ENCODE data around the gene PAPPA2. TPM values are rescaled to one million over a fixed set of nuclear protein-coding genes. Genes with fewer than 3 reads are reported as not detected.

PAPPA2 gene
- total and polyA plus RNA-seq, 2 of the 8 experiments (the other 6 are each of a cell fraction or from before 2014, with no cell fraction given), result 0.08 to 0.88 TPM

- Histone ChIP-seq H3K14ac (ENCODE audit: insufficient read length) (no peak overlapping the region), H2BK15ac (ENCODE audit: low read length) (no peak overlapping the region), H2AK5ac (ENCODE audit: low read depth, low read length) (no peak overlapping the region), H2BK20ac (ENCODE audit: low read length) (no peak overlapping the region), H2BK120ac (replicated peaks; ENCODE audit: low read depth, low read length) (no peak overlapping the region), H3K9ac (replicated peaks in 1 of 4; ENCODE audit: extremely low read depth in 1 of 4, low read depth in 3 of 4, low read length in 3 of 4) (no peak overlapping the region), H4K5ac (ENCODE audit: insufficient read length, low read depth, low read length) (no peak overlapping the region), H2AFZ (ENCODE audit: low read length) (no peak overlapping the region), H3K4ac (replicated peaks; ENCODE audit: insufficient read length, low read depth, low read length) (no peak overlapping the region), H3K23ac (ENCODE audit: insufficient read length) (no peak overlapping the region), H3K18ac (ENCODE audit: extremely low read depth, low read length) (no peak overlapping the region), H4K20me1 (replicated peaks in 1 of 2; ENCODE audit: control insufficient read depth in 1 of 2, insufficient read depth in 2 of 2, low read length in 2 of 2) (no peaks in the 10 kb centered on the region), H4K91ac (replicated peaks; ENCODE audit: insufficient read length, low read length) (no peak overlapping the region), H3K23me2 (ENCODE audit: low read depth, low read length) (no peaks in the 10 kb centered on the region; the same call in 1 of the 2 replicates), H3K9me3 (ENCODE audit: insufficient read depth in 2 of 2, low read depth in 1 of 2, low read length in 1 of 2) (no peaks in the 10 kb centered on the region), H3K4me1 (replicated peaks in 1 of 4; ENCODE audit: control insufficient read depth in 3 of 4, insufficient read depth in 4 of 4, low read length in 3 of 4) (no peaks in the 10 kb centered on the region), H3K27me3 (replicated peaks in 1 of 4; ENCODE audit: control insufficient read depth in 3 of 4, extremely low read depth in 1 of 4, insufficient read depth in 3 of 4, low read length in 3 of 4) (no peaks in the 10 kb centered on the region; a peak in 1 of 7 replicates), H3K4me3 (ENCODE audit: extremely low read depth in 1 of 4, insufficient read depth in 2 of 4, low read depth in 3 of 4, low read length in 4 of 4) (no peak overlapping the region), H3K4me2 (ENCODE audit: insufficient read depth in 1 of 2, low read depth in 2 of 2, low read length in 2 of 2) (no peak overlapping the region), H3K79me1 (ENCODE audit: low read depth, low read length) (no peaks in the 10 kb centered on the region), H2BK5ac (ENCODE audit: low read depth, low read length) (no peak overlapping the region), H3K27ac (ENCODE audit: low read depth, low read length) (no peak overlapping the region), H2BK12ac (ENCODE audit: low read depth, low read length) (no peak overlapping the region), H3K79me2 (ENCODE audit: control insufficient read depth in 1 of 2, insufficient read depth in 2 of 2, low read length in 2 of 2) (no peaks in the 10 kb centered on the region), H3K36me3 (ENCODE audit: control insufficient read depth in 2 of 4, insufficient read depth in 4 of 4, low read length in 3 of 4) (no peaks in the 10 kb centered on the region), H4K8ac (ENCODE audit: extremely low read depth, insufficient read depth, low read length) (no peak overlapping the region), H3K56ac (replicated peaks; ENCODE audit: insufficient read length, low read depth, low read length) (no peak overlapping the region)
- TF ChIP-seq, protein P1, sequence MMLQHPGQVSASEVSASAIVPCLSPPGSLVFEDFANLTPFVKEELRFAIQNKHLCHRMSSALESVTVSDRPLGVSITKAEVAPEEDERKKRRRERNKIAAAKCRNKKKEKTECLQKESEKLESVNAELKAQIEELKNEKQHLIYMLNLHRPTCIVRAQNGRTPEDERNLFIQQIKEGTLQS (IDR thresholded peaks at IDR 0.05; ENCODE audit: insufficient read depth, low read depth, low read length), result no peak
- TF ChIP-seq, protein P2, sequence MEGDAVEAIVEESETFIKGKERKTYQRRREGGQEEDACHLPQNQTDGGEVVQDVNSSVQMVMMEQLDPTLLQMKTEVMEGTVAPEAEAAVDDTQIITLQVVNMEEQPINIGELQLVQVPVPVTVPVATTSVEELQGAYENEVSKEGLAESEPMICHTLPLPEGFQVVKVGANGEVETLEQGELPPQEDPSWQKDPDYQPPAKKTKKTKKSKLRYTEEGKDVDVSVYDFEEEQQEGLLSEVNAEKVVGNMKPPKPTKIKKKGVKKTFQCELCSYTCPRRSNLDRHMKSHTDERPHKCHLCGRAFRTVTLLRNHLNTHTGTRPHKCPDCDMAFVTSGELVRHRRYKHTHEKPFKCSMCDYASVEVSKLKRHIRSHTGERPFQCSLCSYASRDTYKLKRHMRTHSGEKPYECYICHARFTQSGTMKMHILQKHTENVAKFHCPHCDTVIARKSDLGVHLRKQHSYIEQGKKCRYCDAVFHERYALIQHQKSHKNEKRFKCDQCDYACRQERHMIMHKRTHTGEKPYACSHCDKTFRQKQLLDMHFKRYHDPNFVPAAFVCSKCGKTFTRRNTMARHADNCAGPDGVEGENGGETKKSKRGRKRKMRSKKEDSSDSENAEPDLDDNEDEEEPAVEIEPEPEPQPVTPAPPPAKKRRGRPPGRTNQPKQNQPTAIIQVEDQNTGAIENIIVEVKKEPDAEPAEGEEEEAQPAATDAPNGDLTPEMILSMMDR (IDR thresholded peaks at IDR 0.05; ENCODE audit: control extremely low read depth in 1 of 3, insufficient read depth in 1 of 3, low read depth in 1 of 3, low read length in 3 of 3), result peak in 1 of 3 experiments; percentile 2; a peak in 1 of 4 replicates
- TF ChIP-seq SIN3A (conservative IDR thresholded peaks at IDR 0.05 in 1 of 2, IDR thresholded peaks at IDR 0.05 in 1 of 2; ENCODE audit: low read depth in 1 of 2, low read length in 2 of 2), result no peak
- no peak for TF ChIP-seq RNF2 (IDR thresholded peaks at IDR 0.05; ENCODE audit: borderline replicate concordance, low read depth, low read length, missing control alignments, poor library complexity, severe bottlenecking)
- TF ChIP-seq RAD21 (IDR thresholded peaks at IDR 0.05 in 1 of 2, conservative IDR thresholded peaks at IDR 0.05 in 1 of 2; ENCODE audit: low read depth in 2 of 2, low read length in 2 of 2), result peak; percentile 21 to 26
- 94% methylated on average over 4 of the region's 4 CpGs; no CpG with 5 or more reads in 1 of the 2 experiments for WGBS, 2 experiments (ENCODE audit: extremely low coverage in 1 of 2, insufficient coverage in 1 of 2, insufficient read length in 1 of 2, insufficient replicate concordance in 2 of 2, low coverage in 1 of 2, low lambda C conversion rate in 2 of 2, missing lambda C conversion rate in 1 of 2)
- DNase-seq (ENCODE audit: low read depth in 1 of 2, low spot score in 2 of 2) (no peak), FAIRE-seq (no peak)
- ChIA-PET POLR2A (ENCODE audit: partially characterized antibody) (no interaction called here), CTCF (ENCODE audit: partially characterized antibody) (interaction anchor here (0.8 to 2.1 kb wide), 3 partner anchors 13 to 909 kb away, joined by 4 to 7 read pairs (median 4); no protein-coding TSS in a partner anchor)
Observed at GRCh38 chr1:176444286-176444685, 18.7 kb upstream of the PAPPA2 start.
